GM13976 (cell line): ENCODE measurements around the gene CLCA1.

Source experiments
- DNase-seq: peaks from one replicate; pipeline ENCODE4 v3.0.0; 2012; ENCODE audit warnings: low spot score
- in situ Hi-C: fragments of 300-500 bp; cut with MboI; formaldehyde crosslinking; loops from one replicate; pipeline ENCODE4 v1.12.0; 2022; ENCODE audit warnings: low sequenced_read_pairs, mixed read lengths, inconsistent platforms; ENCODE audit not compliant: unreplicated experiment
- TF ChIP-seq, protein P1 (sequence below): IDR thresholded peaks from 2 replicates; pipeline ENCODE4 v1.5.1; 2012; ENCODE audit warnings: borderline replicate concordance, mild to moderate bottlenecking; ENCODE audit not compliant: insufficient read depth; ENCODE audit errors: extremely low read depth, missing control alignments, control extremely low read depth

The CLCA1 gene

DNA sequence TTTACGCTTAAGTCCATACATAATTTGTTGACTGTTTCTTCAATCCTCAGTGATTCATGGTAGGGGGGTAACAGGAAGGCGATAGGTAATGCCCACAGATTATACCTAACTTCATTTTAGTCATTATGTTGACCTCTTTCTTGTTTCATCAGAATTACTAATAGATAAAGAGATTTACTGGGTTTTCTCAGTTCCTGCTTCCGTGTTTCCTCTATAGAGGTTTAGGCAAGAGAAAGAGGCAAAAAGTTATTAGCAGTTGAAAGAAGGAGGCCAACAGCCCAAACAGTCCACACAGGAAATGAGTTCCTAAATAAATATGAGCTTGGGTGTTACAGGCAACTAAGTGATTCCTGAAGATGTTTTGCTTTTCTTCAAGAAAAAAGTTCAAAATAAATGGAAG lies 17.9 kb upstream of the CLCA1 start:
- in situ Hi-C loops, result no loop called here
- no peak for DNase-seq
- TF ChIP-seq, protein P1, sequence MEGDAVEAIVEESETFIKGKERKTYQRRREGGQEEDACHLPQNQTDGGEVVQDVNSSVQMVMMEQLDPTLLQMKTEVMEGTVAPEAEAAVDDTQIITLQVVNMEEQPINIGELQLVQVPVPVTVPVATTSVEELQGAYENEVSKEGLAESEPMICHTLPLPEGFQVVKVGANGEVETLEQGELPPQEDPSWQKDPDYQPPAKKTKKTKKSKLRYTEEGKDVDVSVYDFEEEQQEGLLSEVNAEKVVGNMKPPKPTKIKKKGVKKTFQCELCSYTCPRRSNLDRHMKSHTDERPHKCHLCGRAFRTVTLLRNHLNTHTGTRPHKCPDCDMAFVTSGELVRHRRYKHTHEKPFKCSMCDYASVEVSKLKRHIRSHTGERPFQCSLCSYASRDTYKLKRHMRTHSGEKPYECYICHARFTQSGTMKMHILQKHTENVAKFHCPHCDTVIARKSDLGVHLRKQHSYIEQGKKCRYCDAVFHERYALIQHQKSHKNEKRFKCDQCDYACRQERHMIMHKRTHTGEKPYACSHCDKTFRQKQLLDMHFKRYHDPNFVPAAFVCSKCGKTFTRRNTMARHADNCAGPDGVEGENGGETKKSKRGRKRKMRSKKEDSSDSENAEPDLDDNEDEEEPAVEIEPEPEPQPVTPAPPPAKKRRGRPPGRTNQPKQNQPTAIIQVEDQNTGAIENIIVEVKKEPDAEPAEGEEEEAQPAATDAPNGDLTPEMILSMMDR, result no peak

DNA sequence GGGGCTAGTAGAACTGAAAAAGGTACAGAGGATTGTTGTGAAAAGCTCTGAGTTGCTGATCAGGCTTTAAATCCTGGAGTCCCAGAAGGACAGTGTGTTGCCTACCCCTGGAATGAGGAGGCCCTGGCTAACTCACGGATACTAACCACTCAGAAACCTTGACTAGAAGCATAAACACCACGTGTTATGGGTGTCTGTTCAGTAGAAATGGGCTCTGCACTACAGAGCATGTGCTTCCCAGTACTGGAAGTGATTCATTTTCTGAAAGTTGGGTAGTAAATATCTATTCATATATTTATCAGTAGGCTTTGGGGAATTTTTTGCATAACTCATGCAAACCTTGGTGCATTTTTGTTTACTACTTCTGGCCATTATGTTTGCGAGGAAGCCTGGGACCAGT lies 15.1 kb upstream of the CLCA1 start:
- in situ Hi-C loops, result no loop called here
- DNase-seq, result no peak
- TF ChIP-seq, protein P1, result no peak

DNA sequence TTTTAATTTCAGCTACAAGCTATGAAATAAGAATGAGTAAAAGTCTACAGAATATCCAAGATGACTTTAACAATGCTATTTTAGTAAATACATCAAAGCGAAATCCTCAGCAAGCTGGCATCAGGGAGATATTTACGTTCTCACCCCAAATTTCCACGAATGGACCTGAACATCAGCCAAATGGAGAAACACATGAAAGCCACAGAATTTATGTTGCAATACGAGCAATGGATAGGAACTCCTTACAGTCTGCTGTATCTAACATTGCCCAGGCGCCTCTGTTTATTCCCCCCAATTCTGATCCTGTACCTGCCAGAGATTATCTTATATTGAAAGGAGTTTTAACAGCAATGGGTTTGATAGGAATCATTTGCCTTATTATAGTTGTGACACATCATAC lies 13.7 kb upstream of the CLCA1 start:
- TF ChIP-seq, protein P1, result no peak
- in situ Hi-C loops, result no loop called here
- DNase-seq, result no peak

DNA sequence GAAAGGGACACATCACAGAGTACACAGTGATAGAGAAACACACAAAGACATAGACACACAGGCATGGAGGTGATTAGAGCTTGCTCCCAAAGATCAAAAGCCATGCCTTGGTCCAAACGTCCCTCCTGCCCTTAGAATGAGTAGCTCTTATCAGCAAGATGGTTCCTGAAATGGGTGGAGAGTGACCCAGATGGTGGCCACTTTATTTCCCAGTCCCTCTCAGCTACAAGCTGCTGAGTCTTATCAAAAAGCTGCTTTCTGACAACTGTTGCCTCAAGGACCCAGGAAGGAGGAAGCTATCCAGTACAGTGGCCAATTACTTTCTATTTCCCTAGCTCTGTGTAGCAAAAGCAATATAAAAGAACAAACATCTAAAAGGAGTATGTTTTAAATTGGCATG lies 7.7 kb upstream of the CLCA1 start:
- in situ Hi-C loops, result no loop called here
- DNase-seq, result no peak
- TF ChIP-seq, protein P1, result no peak

DNA sequence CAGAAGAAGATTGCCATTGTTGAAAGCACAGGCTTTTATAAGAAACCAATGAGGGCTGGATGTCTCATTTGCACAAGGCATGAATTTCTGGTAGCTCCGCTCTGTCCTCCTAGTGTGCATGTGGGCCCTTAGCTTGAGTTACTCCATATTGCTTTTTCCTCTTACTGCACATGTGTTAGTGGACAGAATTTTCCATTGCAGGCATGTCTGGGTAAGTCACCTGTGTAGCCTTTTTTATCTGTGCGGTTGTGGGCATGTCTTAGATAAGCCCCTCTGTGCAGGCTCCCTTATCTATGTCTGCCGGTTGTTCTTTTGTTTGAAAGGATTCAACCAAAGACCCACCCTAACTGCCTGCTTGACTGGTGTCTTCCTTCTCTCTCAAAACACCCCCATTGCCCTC lies 7.2 kb upstream of the CLCA1 start:
- in situ Hi-C loops, result no loop called here
- TF ChIP-seq, protein P1, result no peak
- no peak for DNase-seq

DNA sequence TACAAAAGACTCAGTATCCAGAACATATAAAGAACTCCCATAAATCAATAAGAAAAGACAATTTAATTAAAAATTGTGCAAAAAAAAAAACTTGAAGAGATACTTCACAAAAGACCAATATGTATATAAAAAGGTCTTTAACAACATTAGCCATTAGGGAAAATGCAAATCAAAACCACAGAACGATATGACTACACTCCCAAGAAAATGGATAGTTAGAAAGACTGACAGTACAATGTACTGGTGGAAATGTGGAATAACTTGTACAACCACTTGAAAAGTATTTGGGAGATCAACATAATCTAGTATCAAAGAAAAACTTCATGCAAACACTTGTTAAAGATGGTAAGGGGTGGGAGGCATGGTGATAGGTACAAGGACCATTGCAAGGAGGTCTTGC lies 3.9 kb upstream of the CLCA1 start:
- TF ChIP-seq, protein P1, result no peak
- in situ Hi-C loops, result no loop called here
- no peak for DNase-seq
